HG02759 (cell line): Measurements from ENCODE around the gene LTA4H.
"Not testable (repeated sequence)": the region's sequence is repeated elsewhere in the genome, so short reads cannot be mapped to it uniquely, and the experiment has no call there.

ENCODE experiments used
- ATAC-seq: cut with Tn5 transposase; IDR thresholded peaks from one replicate; pipeline ENCODE4 v1.9.1; 2021; ENCODE audit warnings: mild to moderate bottlenecking, moderate library complexity; ENCODE audit not compliant: unreplicated experiment

LTA4H gene

DNA sequence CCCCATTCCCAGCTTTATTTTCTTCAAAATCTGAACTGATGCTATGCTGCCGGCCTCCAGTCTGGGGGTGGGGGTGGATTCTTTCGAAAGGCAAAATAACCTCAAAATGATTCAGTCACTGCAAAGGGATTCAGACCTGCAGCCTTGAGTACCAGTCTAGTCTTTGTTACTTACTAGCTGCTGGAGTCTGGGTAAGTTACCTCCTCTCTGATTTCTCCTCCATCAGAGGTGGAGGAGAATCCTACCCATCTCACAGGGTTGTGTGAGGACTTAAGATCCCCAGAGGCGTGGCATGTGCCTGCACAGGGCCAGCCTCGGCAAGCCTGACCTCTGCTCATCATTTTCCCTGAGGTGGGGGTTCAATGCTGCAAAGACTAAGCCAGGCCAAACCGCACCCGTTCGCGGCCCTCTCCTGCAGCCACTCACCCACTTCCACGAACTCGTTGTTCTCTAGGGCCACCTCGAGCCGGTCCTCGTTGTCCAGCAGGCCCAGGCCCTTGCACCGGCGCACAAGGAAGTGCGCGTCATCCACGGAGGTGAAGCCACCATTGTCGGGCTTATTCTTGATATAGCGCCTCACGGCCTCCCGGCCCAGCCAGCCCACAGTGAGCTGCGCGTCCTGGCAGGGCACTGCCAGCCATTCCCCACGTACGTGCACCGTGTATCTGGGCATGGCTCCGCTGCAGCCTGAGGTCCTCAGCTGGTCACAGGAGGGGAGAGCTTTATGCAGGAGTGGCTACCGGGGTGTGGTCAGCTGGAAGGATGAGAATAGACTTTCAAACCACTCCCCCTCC lies 40.0 kb downstream of the LTA4H start:
- no peak for ATAC-seq

DNA sequence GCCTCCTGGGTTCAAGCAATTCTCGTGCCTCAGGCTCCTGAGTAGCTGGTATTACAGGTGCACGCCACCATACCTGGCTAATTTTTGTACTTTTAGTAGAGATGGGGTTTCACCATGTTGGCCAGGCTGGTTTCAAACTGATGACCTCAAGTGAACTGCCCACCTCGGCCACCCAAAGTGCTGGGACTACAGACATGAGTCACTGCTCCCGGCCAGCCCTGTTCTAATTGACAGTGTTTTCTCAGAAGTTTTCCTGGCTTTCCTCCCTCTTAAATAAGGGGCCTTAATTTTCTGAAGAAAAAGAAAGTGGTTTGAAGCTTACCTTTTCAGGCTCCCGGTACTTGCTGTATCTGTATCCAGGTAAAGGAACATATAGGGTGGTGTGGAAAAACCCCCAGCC lies 40.9 kb downstream of the LTA4H start:
- ATAC-seq: no peak

DNA sequence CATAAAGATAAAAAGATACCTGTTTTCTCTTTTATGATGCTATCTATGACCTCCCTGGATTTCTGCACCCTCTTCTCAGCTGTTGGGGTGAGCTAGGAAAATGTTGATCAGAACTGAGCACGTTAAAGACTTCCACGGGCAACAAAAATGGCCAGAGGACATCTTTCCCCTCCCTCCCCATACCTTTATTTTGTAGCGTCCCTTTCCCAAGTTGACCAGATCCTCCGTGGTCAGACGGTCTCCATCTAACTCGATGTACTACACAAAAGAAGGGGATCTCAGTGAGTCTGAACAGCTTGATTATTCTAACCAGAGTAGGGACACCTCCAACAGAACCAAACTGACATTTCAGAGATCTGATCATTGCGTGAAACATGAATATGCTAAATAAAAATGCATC lies 41.5 kb downstream of the LTA4H start:
- no peak for ATAC-seq

DNA sequence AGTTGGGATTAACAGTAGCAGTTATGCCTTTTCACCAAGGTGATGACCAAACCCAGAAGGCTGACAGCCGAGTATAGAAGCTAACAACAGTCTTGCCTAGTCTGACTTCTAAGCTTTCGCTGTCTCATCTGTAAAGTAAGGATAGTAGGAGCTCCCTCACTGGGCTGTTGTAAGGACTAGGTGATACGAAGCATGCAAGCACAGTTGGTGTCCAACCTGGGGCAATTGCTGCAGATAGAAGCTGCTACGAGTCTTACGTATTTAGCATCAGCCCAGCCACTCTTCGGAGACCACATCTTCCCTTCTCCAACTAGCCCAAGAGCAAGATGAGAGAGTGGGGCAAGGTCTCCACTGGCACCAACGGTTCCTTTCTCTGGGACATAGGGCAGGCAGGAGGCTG lies 45.3 kb downstream of the LTA4H start:
- ATAC-seq: no peak

DNA sequence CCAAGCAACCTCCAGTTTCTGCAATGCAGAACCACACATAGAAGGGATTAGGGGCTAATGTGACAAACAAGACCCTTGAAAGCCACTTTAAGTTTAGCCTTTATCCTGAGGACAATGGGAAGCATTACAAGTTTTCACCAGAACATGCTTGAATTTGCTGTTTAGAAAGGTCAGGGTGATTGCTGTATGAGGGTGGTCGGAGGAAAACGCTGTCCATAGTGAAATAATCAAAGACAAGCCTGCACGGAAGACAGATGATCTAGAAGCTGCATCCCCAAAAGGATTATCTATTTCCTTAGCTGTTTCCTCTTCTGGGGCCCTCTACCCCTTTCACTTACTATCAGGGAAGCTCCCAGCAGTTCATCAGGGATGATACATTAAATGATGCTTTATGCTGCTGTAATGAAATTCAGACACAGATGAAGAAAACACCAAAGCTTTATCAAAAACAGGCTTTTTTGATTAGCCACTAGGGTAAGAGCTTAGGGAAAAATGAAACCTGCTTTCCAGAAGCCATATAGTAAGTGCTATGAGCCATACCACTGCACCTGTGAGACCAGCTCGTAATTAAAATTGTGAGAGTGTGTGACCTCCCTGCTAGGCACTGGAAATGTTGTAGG lies 45.8 kb downstream of the LTA4H start:
- no peak for ATAC-seq

DNA sequence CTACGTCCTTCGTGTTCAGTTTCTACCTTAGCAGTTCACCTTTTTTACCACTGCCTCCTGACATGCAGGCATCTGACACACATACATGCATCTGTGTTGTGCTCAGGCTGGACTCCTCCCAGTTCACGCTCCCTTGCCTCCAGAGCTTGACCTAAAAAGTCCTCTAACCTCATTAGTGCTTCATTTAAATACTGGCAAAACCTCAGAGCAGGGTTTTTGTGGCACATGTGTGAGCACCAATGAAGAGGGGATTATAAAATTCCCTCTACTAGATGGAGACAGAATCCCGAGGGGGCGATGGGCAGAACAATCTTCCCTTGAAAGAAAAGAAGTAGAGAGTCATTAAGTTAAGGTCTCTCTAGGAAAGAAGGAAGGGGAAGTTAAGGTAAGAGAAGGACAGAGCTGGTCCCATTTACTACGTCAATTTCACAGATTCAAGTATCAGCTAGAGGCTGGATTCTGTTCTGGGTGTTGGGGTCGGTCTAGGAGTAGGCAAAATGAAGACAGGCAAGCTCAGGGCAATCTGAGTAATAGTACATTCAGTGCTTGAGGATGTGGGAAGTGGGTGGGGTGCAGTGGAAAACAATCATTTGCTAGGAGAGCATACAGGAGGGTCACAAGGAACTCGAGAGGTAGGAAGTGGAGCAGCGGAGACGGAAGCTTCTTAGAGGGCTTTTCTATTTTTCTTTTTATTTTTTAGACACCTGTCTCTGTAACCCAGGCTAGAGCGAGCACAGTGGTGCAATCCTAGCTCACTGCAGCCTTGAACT lies 46.7 kb downstream of the LTA4H start:
- ATAC-seq: no peak

DNA sequence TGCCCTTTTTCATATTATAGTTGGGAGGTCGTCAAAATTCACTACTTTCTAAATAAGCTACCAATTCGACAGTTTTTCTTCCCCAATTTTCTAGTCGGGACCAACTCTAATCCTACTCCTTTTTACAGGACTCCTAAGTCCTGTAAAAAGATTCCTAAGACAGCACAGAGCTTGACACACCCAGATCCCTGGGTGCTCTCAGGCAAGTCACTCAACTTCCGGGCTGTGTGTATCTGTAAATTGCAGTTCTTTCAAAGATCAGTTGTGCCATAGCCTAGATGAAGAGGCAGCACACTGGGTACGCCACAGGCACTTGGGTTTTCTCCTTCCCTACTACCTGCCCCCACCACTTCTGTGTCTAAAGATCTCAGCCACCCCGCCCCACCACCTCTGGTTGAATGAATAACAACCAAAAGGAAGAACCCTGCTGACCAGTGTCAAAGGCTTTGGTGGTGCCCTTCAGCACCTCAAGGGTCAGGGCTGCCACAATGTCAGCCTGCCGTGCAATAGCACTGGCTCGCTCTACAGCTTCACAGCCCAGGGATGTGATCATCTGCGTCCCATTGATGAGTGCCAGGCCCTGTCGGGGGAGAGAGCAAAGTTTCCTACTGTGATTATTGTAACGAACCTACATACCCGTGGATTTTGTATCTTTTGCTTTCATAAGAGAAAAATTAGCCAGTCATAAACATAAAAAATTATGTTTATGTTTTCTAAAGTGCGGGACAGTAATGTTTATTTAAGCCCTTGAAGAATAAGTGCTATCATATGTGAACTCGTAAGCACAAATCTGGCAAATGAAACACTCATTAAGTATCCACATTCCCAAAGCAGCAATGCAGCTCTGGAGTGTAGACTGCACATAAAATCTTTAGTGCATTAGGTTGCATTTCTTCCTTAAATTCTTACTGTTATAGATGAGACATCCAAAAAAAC lies 48.5 kb downstream of the LTA4H start:
- ATAC-seq: no peak

DNA sequence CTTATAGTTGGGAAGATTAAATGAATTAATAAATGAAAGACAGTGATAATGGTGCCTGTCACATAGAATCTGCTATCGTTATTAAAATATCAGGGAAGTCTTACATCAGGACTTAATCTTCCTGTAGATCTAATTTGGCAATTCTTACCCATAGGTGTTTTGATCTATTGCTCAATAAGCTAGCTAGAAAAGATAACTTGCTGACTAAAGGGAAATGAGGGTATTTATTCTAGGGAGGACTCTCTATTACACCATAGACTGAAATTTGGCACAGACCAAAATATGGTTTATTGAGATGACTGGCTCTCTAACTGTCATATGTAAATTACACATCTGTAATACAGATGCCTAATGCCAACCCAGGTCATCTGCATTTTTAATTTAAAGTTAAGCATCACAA lies 50.7 kb downstream of the LTA4H start:
- no peak for ATAC-seq

DNA sequence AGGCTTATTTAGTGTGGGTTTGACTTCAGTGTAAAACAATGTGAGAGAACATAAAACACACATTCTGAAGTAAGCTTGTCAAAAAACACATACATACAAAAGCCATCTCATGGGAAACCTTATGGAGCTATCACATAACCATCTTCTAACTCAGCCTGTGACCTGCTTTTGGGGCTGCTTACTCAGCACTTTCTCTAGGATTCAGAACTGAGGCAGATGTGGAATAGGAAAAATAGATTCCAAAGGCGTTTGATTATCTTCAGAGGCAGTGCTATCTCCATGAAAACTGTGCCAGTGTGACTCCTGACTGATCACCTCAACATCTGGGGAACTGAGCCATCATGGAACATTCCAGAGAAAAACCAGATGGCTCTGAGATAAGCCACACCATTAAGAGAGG lies 52.8 kb downstream of the LTA4H start:
- ATAC-seq: no peak

DNA sequence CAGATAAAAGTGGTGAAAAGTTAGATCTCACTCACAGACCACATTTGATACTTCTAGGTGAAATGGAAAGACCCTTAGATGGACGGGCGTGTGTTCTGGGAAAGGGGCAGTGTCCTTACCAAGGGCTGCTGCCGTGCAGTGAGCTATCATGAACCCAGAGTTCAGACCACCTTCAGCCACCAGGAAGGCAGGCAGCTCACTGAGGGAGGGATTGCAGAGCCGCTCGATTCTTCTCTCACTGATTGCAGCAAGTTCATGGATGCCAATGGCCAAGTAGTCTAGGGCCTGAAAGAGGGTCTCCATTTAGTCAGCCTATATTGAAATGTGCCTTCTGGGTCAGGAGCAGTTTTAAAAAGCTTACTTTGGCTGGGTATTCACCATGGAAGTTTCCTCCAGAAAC lies 55.0 kb downstream of the LTA4H start:
- no peak for ATAC-seq

DNA sequence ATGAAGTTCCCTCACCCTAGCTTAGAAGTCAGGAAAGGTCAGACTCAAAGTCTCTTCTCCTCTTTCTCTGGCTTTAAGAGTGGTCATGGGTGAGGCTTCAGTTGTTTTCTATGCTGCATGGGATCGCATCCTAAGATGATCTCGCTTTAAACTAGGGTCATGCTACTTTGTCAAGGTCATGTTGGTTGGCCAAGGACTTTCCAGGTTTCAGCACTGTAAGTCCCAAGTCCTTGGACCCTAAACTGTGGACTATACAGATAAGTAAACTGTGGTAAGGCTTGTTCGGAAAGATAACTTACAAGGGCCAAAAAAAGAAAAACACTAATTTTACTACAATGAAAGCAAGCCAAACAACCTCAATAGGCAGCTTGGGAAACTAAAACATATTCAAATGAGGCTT lies 56.6 kb downstream of the LTA4H start:
- no peak for ATAC-seq

DNA sequence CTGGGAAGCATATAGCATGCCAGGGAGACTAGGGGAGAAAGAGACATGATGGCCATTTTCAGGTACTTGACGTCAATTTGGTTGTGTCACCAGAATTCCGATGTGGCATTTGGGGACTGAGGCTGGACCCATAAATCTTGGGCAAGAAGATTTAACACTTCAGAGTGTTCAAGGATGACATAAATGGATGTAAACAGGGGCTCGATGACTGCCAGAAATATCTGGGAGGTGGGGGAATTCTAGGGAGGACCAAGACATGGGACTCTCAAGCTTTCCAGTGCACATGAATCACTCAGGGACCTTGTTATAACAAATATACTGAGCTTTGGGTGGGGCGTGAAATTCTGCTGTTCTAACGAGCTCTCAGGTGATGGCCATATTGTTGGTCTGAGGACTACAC lies 57.0 kb downstream of the LTA4H start:
- ATAC-seq: no peak

DNA sequence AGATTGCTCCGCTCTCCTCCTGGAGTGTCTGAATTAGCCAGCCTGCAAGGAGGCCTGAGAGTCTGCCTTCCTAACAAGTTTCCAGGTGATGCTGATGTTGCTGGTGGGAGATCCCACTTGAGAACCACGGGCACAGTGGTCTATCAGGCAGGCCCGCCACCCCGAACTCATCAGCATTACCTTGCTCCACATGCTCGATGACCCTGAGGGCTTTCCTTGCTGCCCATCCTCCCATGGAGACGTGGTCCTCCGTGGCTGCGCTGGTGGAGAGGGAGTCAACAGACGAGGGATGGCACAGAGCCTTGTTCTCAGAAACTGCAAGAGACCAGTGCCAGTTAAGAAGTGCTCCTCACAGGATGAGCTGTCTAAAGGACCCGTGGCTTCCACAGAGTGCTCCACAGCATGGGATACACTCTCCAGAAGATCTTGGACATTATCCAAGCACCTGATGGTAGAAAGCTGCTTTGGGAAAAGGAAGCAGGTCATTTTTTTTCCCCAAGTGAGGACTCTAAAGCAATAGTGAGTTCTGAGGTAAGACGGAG lies 57.6 kb downstream of the LTA4H start:
- no peak for ATAC-seq

DNA sequence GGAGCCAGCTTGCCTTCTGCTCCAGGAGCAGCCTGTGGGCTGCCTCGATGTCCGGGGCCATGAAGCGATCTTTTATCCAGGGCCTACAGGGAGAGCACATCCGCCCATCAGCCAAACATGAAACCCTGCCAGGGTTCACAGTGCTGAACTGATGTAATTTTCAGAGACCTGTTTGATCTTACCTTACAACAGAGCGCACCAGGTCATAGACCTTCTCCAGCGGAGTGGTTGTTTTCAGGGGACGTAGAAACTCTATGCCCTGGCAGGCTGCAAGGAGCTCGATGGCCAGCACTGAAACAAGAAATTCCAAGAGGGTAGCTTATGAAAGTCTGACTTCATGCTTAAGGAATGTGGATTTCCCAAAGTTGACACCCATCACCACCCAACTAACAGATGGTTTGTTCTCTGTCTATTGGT lies 59.0 kb downstream of the LTA4H start:
- ATAC-seq: no peak

DNA sequence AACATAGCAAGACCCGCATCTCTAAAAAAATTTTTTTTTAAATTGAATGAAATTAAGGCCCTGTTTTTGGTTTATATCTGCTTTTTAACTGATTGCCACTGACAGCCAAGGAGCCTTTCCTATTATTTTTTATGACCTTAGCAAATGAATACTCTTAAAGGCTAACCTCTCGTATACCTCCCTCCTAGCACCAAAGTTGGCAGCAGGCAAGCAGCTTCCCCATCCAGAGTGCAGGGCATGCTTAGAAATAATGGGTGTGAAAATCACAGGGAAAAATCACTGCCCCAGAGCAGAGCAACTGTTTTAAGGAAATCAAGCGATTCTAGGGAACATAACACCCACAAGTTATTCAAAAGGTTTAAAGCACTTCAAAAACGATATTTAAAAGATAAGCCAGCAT lies 59.9 kb downstream of the LTA4H start:
- no peak for ATAC-seq

DNA sequence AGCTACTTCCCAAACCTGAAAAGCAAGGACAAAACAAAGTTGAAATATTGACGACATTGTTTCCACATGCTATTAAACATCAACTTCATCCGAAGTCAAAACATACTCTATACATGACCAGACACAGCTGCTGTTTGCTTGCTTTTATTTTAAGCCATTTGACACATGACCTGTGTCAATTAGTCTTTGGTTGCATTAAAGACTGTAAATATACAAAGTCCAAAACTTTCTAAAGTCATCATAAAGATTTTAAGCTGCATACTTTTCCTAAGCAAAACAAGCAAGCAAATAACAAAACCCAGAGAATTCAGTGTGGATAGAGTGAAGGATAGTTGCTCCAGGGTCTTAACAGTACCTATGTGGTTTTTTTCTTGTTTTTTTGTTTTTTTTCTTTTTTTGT lies 61.0 kb downstream of the LTA4H start:
- no peak for ATAC-seq

DNA sequence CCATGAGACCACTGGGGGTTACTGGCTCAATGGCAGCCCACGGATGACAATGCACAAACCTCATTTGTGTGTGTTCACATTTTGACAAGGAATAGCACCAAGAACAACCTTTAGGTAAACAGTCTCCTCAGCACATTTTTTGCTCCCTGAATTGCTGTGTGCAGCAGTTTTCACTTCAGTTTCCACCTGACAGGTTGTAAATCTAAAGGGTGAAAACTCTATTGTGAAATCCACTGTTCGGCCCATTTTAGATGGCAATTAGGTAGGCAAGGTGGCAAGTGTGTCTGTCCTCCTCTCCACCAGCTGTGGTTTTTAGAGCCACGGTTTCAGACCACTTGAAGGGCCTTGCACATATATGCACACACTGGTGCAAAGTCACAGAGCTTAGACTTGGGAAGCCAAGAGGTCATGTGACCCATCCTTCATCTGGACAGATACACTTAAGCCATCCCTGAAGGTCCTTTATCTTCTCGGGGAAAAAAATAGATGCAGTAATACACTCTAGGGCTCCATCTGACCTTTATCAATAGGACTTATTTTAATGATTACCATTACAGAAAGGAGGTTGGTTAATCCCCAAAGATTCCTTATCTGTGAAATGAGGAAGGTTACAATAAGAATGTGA lies 62.4 kb downstream of the LTA4H start:
- ATAC-seq: no peak

DNA sequence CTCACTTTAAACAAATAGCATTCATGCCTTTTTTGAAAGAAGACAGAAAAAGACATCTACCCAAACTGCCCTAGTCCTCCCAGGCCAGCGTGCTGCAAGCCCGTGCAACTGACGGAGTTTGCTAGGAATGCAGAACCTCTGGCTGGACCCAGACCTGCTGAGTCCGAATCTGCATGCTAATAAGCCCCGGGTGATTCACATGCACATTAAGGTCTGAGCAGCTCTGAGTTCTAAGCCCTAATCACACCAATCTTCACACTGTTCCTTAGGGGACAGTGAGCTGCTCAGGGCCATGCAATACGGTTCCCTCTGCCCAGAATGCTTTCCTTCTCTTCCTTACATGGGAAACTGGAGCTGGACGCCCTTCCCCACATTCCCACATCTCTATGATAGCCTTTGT lies 64.5 kb downstream of the LTA4H start:
- no peak for ATAC-seq

DNA sequence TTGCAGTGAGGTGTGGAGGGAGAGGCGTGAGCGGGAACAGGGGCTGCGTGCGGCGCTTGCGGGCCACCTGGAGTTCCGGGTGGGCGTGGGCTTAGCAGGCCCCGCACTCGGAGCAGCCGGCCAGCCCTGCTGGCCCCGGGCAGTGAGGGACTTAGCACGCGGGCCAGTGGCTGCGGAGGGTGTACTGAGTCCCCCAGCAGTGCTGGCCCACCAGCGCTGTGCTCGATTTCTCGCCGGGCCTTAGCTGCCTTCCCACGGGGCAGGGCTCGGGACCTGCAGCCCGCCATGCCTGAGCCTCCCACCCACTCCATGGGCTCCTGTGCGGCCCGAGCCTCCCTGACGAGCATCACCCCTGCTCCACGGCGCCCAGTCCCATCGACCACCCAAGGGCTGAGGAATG lies 66.3 kb downstream of the LTA4H start:
- ATAC-seq: not testable (repeated sequence)

DNA sequence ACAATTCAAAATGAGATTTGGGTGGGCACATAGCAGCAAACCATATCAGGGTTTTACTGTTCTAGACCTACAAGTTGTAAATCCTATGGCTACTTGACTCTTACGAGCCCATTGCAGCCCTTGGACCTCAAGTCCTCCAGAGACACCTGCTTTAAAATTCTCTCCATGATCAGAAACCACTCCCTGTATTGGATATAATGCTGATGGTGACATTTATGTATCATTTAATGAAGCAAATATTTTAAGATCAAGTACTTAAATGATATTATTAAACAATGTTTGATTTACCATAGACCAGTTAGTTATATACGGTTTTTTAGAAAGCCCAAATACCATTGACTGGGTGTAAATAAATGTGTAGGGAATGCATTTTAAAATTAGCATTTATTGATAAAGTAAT lies 68.1 kb downstream of the LTA4H start:
- ATAC-seq: no peak
